ENCODE data around the gene STAC2.
"Not testable (repeated sequence)": the region's sequence is repeated elsewhere in the genome, so short reads cannot be mapped to it uniquely, and the experiment has no call there.

The STAC2 gene, protein sequence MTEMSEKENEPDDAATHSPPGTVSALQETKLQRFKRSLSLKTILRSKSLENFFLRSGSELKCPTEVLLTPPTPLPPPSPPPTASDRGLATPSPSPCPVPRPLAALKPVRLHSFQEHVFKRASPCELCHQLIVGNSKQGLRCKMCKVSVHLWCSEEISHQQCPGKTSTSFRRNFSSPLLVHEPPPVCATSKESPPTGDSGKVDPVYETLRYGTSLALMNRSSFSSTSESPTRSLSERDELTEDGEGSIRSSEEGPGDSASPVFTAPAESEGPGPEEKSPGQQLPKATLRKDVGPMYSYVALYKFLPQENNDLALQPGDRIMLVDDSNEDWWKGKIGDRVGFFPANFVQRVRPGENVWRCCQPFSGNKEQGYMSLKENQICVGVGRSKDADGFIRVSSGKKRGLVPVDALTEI
- total RNA-seq, result 0.13 to 0.77 reads per million in 2 donors

DNA sequence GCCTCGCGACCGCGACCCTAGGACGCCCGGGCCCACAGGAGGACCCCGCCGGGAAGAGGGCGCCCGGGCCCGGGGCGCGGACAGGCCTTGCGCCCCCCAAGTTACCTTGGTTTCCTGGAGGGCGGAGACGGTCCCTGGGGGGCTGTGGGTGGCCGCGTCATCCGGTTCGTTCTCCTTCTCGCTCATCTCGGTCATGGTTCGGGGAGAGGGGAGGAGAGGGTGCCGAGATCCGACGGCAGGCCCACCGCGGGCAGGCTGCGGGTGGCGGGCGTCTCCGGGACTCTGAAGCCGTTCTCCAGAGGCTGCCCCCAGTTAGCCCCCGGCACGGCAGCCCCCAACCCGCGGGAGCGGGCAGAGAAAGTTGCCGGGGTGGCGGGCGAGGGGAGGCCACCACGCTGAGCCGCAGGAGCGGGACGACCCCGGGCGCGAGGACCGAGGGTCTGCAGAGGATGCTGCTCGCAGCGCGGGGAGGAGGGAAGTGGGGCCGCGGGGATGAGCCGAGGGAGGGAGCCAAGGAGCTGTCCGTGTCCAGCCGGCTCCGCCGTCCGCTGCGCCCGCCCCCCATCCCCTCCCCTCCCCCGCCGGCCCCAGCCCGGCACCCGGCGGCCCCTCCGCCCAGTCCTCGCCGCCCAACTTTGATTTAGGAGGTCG lies at the start of gene STAC2:
TSS of gene STAC2 (minus strand) at position 638 of the 651 bp plus-strand sequence. CDS start at position 195, 443 bp downstream.
- DNase-seq, result no peak

DNA sequence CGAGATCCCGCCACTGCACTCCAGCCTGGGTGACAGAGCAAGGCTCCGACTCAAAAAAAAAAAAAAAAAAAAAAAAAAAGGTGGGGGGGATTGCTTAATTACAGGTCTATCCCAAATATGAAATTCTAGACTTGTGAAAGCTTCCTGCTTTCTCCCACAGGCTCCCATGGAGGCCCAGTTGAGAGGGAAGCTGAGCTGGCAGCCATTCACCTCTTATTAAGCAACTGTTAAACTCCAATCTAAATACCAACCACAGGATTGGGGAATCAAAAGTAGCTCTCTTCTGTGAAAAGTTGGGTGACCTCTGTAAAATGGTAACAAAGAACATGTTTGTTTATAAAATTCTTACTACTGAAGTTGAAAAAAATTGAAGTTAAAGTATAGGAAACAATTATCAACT lies 45.8 kb upstream of the STAC2 start:
- no peak for DNase-seq

- DNase-seq, result no peak
Measured at GRCh38 chr17:39270923-39271322, 45.2 kb upstream of the STAC2 start.

DNA sequence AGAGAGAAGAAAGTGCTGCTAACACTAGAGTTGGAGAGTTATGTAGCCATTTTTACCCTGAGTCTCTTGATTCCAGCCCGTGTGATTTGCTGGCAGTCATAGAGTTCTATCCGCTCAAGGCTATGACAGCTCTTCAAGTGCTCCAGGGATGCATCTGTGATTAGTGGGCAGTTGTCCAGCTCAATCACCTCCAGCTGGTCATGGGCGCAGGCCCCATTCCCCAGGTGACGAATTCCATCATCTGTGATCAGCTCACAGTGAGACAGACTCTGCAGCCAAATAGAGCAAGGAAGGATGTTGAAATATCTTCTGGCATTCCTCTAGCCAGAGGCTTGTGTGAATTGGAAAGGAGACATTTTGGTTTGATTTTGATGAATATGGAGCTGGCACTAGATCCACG lies 38.4 kb upstream of the STAC2 start:
- no peak for DNase-seq

GRCh38 chr17:39261286-39261685 lies 35.5 kb upstream of the STAC2 start:
- DNase-seq, result no peak

- no peak for DNase-seq
Measured at GRCh38 chr17:39252788-39253460, 27.2 kb upstream of the STAC2 start.

- no peak for DNase-seq
Measured at GRCh38 chr17:39251997-39252396, 26.3 kb upstream of the STAC2 start.

- DNase-seq, result not testable (repeated sequence)
Measured at GRCh38 chr17:39250076-39250475, 24.3 kb upstream of the STAC2 start.

DNA sequence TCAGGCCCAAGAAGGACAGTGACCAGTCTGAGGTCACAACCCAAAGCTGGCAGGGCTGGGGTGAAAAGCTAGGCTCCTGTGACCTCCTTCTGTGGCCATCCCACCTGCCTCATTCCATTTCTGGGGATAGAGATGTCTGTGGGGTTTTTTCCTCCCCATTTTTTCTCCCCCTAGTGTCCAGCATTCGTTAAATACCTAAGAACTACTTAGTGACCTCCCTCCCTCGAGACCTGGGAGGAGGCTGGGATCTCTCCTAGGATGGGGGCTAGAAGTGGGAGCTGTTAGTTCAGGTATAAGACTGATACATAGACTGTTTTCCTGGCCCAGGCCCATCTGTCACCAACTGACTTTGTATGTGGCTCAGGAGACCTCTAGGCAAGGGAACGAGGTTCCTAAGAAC lies 20.5 kb upstream of the STAC2 start:
- no peak for DNase-seq

GRCh38 chr17:39244600-39245570 lies 19.1 kb upstream of the STAC2 start:
- DNase-seq, result no peak

GRCh38 chr17:39244016-39244599 lies 18.4 kb upstream of the STAC2 start:
- DNase-seq, result no peak

DNA sequence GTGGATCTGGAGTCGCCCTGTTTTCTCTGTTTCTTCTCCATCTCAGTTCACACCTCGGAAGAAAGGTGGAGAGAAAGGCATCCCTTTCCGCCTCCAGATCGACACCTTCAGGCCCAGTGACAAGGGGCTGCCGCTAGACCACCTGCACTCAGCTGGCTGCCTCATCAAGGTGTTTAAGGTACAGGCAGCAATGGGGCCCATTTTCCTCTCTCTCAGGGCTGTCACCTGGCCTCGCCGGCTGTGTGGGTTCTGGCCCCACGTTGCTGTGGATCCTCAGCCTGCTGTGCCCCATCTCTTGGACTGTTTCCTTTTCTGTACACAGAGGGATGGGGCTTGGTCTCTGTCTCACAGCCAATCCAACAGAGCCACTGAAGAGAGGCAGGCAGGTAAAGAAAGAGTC lies 17.4 kb upstream of the STAC2 start:
- no peak for DNase-seq

DNA sequence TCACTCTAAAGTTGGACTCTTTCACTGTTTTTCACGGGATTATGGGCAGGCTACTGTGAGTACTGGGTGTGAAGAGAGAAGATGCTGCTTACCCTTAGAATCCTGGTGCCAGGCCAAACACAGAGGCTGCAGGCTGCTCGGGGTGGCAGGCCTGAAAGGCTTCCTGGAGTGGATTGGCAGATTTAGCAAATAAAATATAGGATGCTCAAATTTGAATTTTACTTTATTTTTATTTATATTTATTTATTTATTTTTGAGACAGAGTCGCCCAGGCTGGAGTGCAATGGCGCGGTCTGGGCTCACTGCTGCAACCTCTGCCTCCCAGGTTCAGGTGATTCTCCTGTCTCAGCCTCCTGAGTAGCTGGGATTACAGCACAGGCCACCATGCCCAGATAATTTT lies 14.9 kb upstream of the STAC2 start:
- no peak for DNase-seq

- peak; percentile 25 for DNase-seq
Measured at GRCh38 chr17:39239640-39240314, 14.0 kb upstream of the STAC2 start.

GRCh38 chr17:39238311-39238972 lies 12.7 kb upstream of the STAC2 start:
- DNase-seq, result peak; percentile 27

GRCh38 chr17:39237586-39237985 lies 11.8 kb upstream of the STAC2 start:
- DNase-seq, result no peak

- no peak for DNase-seq
Measured at GRCh38 chr17:39236981-39237441, 11.3 kb upstream of the STAC2 start.

- no peak for DNase-seq
Measured at GRCh38 chr17:39236450-39236927, 10.7 kb upstream of the STAC2 start.

DNA sequence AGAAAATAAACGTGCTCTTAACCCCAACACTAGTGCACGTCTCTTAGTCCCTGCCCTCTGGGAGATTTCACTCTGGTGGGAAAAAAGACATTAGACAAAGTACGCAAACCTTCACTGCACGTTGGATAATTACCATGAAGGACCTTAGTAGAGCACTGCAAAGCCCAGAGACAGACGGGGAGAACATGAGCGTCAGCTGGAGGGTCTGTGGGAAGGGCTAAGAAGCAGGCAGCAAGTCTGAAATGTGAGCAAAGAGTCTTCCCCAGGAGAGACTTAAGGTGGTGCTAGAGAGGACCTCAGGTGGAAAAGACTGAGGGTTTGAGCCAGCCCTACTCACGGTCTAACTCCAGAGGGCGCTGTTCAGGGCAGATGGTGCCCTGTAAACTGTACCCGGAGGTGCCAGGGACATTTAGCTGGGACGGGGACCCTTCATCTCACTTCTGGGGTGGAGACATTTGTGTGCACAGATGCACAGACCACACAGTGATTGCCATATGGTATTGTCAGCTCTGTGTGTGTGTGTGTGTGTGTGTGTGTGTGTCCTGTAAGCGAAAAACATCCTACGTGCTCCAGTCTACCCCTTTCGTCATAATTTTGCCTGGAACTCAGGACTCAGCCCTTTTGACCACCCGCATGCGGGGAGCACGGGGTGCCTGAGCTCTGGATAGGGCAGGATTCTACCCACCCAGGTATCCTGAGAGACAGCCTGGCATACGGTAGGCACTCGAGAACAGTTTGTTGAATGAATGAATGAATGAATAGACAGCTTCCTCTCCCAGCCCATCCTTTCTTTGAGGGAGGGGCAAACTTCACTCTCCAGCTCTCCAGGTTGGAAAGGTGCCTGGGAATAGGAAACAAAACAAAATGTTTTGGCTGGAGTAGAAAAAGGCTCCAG lies 10.1 kb upstream of the STAC2 start:
- DNase-seq, result no peak

Measured in activated gamma-delta T cell (primary cell).